ENCODE results near the gene ALS2CL.
"Not testable (repeated sequence)": the region's sequence is repeated elsewhere in the genome, so short reads cannot be mapped to it uniquely, and the experiment has no call there.

The ALS2CL gene, protein sequence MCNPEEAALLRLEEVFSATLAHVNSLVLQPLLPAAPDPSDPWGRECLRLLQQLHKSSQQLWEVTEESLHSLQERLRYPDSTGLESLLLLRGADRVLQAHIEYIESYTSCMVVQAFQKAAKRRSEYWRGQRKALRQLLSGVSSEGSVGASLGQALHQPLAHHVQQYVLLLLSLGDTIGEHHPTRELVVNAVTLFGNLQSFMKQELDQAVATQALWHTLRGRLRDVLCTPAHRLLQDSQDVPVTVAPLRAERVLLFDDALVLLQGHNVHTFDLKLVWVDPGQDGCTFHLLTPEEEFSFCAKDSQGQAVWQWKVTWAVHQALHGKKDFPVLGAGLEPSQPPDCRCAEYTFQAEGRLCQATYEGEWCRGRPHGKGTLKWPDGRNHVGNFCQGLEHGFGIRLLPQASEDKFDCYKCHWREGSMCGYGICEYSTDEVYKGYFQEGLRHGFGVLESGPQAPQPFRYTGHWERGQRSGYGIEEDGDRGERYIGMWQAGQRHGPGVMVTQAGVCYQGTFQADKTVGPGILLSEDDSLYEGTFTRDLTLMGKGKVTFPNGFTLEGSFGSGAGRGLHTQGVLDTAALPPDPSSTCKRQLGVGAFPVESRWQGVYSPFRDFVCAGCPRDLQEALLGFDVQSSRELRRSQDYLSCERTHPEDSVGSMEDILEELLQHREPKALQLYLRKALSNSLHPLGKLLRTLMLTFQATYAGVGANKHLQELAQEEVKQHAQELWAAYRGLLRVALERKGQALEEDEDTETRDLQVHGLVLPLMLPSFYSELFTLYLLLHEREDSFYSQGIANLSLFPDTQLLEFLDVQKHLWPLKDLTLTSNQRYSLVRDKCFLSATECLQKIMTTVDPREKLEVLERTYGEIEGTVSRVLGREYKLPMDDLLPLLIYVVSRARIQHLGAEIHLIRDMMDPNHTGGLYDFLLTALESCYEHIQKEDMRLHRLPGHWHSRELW
- total RNA-seq: 4.6 to 47.3 reads per million in 2 experiments

DNA sequence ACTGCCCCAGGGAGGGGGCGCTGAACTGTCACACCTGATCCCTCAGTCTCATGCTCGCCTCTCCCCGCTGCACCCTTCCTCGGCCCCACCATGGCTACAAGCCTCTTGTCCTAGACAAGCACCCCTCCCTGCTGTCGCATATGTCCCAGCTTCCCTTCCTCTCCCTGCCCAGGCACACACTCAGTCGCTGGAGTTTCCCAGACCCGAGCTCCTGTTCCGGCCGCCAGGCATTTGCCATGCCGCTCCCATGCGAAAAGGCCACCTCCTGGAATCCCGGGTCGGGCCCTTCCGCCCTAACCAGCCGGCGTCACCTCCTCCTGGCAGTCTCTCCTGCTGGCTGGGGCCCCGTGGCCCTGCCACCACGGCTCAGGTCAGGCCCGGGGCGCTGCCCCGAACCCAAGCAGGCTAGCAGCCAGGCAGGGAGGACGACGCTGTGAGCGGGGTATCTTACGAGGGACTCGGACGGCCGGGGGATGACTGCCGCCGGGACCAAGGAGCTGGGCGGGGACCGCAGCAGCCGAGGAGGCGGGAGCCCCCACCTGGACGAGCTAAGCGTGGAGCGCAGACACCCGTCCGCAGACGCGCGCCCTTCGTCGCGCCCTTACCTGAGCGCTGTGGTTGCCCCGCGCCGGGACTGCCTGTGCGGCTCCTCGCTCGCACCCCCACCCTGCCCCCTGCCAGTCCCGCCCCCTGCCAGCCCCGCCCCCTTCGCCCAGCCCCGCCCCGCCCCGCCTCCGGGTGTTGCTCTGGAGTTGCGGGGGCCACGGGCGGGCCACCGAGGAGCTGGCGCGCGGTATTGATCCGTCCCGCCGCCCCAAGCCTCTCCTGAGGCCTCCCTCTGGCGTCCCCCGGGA is at the start of gene ALS2CL:
Gene ALS2CL (minus strand): TSS at position 642 of the 854 bp plus-strand sequence. CDS start 4,239 bp downstream, outside the sequence.
- peak; percentile 66 for DNase-seq (ENCODE audit: low read depth)

DNA sequence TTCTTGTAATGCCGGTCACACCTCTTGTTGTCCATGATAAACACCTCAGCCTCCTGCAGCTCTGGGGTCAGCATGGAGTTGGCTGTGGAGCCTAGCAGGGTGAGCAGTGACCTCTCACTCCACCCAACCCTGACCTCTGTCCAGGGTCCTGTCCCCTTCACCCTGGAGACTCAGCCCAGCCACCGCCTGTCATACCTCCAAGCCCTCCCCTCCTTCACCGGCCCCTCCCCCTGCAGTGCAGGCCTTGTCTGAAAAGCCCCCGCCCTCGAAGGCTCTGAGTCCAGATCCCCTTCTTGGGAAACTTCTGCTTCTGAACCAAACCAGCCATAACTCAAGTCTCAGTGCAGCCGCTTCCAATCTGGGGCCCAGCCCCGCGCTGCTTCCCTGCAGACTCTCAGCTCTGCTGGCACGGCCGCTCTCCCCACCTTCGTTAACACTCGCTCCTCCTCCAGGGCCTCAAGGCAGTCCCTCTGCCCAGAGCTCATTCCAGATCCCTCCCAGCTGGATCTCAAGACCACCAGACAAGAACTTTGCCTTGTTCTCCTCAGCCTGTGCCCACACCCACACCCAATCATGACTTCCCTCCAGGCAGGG is 49.6 kb upstream of the ALS2CL start:
- DNase-seq (ENCODE audit: low read depth): no peak

DNA sequence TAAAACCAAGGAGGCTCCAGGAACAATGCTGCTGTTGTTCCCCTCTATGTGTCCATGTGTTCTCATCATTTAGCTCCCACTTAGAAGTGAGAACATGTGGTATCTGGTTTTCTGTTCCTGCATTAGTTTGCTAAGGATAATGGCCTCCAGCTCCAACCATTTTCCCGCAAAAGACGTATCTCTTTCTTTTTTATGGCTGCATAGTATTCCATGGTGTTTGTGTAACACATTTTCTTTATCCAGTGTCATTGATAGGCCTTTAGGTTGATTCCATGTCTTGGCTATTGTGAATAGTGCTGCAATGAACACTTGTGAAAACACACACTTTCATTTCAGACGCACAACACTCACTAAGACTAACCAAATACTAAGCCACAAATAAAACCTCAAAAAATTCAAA is 46.1 kb upstream of the ALS2CL start:
- DNase-seq (ENCODE audit: low read depth): not testable (repeated sequence)

DNA sequence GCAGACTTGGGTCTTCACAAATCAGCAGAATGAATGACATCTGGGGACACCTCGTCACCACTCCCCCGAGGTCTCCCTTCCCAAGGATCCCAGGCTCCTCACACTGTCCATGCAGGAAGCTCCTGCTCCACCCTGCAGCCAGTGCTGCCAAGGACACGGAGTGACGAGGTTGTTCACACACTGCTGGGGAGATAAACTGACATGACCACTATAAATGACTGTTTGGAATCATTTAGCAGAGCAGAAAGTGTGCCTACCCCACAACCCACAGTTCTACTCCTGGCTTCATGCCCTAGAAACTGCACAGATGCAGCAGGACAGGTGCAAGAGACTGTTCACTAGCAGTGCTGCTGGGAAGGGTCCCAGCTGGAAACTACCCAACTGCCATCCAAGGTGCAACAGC is 43.9 kb upstream of the ALS2CL start:
- no peak for DNase-seq (ENCODE audit: low read depth)

DNA sequence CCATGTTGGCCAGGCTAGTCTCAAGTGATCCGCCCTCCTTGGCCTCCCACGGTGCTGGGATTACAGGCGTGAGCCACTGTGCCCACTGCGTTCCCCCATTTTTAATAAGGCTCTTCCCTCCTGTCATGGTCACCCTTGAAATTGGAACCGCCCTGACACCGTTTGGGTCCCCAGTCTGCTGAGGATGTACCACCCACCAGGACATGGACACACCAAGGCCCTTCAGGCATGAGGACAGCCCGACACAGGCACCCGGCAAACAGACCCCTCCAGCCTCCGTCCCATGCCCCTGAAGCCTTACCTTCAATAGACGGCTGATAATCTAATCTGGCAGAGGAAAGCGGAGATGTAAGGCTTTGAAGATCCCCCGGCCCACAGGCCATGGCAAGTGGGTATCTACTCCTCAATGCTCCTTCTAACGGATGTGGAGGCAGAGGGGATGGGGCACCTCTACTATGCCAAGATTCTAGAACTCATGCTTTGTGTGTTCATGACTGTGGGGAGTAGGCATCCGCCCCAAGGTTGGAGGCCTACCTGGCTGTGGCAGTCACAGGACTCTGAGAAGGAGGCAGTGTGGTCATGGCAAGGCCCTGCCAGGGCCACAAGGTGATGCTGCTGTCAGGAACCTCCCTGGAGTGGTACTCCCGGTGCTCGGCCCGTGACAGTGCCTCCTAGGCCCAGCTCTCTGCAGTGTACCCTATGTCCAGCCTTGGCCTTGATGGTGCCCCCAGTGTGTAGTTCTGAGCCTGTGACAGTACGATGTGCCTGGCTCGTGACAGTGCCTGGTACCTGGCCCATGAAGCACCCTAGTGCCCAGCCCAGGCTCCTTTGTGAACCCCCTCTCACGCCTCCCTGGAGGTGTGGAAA is 42.8 kb upstream of the ALS2CL start:
- DNase-seq (ENCODE audit: low read depth): no peak

DNA sequence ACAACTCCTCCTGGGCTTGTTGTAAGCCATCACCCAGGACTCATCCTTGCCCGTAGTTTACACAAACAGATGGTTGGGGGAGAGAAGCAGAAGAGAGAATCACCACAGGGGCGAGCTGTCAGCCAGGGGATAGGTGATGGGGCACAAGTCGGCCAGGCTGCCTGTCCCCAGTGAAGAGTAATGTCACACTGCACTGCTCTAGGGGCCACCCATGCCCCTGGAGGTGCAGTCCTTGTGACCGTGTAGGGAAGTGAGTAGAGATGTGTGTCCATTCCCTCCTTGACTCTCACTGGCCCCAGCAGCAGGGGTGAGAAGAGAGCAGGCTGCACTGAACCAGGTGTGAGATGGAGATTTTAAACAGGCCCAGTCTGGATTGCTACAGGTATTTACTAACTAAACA is 41.3 kb upstream of the ALS2CL start:
- no peak for DNase-seq (ENCODE audit: low read depth)

DNA sequence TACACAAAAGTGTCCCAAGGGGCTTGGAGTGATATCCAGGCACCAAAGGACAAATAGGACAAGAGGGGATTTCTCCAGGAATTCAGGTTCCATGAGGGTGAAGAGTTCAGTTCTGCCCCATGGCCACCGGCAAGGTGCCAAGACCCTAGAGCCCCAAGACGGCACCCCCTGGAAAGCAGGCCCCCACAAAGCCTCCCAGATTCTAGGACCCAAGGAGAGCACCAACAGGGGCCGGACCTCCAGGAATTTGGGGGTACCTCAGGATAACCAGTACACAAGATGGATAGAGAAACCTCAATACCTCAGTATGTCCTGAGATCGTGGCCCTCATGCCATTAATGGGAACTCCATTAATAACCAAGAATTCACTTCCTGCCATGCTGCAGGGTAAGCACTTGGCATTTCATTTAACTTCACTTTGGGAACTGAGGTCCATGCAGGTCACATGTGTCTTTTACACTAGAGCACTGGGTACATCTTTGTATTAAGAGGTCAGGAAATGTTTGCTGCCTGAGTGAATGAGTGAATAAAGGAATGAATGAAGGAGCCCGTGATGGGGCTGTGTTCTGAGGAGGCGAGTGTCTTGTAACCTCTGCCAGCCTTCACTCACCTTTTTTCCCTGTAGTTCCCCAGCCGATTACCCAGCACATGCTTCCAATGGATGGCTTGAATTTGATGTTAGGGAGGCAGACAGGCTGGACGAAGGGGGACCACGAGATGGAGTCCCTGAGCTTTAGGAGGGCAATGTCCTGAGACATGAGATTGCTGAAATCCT is 39.7 kb upstream of the ALS2CL start:
- DNase-seq (ENCODE audit: low read depth): no peak

DNA sequence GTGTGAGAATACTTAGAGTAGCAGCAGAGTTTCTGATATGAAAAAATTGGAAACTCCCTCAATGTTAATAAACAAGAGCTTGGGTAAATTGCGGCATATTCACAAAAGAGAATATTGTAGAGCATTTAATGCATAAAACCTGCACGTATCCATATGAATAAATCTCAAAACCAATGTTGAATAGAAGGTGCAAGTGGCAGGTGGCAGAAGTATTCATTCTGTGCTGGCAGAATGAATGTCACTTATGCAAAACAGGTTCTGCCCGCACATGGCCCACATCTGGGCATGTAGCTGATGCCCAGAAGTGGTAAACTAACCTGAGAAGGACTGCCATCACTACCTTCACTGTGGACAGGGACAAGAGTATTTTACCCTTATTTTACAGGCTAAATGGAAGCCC is 38.3 kb upstream of the ALS2CL start:
- no peak for DNase-seq (ENCODE audit: low read depth)

DNA sequence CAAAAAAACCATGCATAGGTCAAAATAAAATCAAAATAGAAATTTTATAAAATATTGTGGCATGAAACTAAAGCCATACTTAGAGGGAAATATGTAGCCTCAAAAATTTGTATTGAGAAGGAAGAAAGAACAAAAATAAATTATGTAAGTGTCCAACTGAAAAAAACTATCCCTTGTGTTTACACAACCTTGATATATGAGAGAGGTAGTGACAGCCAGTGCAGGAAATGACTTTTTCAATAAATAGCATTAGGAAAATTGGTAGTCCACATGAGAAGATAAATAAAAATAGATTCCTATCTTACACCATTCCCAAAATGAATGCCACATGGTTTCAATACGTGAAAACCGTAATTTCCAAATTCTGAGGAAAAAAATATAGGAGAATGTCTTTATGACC is 37.3 kb upstream of the ALS2CL start:
- DNase-seq (ENCODE audit: low read depth): no peak

DNA sequence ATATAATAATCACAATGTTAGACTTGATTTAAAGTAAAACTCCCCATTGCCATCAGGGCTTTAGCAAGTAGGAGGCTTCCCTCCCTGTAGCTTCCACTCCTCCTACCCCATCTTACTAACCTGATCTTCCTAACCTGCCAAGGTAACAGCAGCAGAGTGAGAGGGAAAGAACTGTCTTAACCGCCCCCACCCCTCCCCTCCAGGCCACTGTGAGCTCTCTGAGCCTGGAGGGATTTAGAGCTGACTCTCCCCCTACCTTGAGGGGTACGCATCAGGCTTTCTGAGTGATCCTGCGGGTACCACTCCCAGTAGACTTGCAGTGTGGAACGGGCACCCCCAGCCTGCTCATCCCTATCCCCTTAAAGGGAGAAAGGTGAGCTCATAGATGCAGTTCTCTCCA is 35.6 kb upstream of the ALS2CL start:
- no peak for DNase-seq (ENCODE audit: low read depth)

DNA sequence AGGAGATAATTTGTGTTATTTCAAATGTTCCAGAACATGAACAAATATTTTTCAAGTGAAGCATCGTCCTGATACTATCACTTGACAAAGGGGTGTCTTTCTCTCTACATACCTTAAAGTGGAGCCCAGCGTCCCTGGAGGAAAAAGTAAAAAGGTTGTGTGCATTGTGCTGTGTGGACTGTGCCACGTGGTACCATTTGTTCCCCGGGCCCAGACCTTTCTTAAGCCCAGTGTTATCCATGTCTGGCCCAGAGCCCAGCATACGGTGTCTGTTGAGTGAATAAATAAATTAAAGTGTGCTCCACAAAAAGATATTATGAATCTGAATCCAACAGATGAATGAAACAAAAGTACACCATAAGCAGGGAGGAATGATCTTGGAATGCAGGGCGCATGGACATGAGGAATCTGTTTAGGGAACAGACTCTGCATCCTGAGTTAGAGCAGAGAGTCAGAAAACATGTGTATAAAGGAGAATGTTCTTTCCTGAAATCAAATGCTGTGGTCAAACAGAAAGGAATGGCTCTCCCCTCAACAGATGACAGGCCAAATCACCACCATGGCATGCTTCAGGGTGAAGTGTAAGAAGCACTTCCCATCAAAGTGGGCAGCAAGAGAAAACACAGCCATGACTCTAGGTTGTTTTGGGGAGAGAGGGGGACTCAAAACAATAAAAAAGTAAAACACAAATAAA is 32.3 kb upstream of the ALS2CL start:
- no peak for DNase-seq (ENCODE audit: low read depth)

DNA sequence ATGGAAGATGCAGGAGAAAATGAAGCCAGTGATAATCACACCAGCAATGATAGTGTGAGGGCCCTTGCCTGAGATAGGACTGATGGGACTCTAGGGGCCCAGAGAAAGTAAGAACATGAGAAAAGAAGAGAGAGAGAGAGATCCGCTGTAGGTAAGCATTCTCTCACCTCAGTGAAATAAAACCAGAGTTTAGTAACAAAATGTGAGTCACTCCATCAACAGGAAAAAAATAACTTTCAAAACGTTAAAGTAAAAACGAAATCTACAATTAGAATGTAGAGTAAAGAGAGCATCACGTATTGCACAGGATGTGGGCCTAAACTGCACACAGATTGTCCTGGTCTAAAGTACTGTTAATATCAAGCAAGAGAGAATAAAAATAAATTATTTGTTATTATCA is 30.9 kb upstream of the ALS2CL start:
- no peak for DNase-seq (ENCODE audit: low read depth)

DNA sequence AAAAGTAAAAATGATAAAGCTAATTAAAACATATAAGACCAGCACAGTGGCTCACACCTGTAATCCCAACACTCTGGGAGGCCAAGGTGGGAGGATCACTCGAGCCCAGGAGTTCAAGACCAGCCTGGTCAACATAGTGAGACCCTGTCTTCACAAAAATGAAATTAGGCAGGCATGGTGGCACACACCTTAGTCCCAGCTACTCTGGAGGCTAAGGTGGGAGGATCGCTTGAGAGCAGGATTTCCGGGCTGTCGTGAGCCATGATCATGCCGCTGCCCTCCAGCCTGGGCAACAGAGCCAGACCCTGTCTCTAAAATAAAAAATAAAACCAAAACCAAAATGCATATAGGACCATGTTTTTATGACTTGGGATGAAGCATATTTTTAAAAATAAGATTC is 29.0 kb upstream of the ALS2CL start:
- DNase-seq (ENCODE audit: low read depth): no peak

DNA sequence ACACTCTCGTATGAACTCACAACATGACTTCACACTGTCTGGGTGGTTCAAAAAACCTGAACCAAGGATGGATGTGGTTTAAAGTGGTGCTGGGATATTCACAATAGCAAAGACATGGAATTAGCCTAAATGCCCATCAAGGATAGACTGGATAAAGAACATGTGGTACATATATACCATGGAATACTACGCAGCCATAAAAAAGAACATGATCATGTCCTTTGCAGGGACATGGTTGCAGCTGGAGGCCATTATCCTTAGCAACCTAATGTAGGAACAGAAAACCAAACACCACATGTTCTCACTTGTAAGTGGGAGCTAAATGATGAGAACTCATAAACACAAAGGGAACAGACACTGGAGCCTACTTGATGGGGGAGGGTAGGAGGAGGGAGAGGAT is 27.5 kb upstream of the ALS2CL start:
- DNase-seq (ENCODE audit: low read depth): no peak

DNA sequence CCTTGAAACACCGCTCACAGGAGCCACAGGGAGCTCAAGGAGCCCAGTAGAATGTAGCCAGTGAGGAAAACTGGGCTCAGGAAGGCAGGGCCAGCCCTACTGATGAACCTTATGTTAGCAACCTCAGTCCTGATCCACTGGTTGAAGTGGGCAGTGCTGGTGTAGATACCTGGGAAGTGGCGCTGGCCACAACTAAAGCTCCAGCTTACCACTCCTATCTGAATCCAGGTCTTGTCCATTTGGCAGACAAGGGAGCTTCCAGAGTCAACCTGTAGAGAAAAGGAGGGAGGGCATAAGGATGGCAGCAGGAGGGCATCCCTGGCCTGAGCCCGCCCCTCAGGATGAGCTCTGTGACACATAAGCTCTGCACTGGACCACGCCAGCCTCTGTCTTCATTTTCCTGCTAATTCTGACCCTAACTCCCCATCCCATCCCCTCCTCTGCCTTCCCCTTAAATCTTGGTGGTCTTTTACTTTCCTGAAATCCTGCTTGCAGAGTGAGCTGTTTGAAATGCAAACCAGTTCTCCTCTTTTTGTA is 26.3 kb upstream of the ALS2CL start:
- DNase-seq (ENCODE audit: low read depth): no peak

DNA sequence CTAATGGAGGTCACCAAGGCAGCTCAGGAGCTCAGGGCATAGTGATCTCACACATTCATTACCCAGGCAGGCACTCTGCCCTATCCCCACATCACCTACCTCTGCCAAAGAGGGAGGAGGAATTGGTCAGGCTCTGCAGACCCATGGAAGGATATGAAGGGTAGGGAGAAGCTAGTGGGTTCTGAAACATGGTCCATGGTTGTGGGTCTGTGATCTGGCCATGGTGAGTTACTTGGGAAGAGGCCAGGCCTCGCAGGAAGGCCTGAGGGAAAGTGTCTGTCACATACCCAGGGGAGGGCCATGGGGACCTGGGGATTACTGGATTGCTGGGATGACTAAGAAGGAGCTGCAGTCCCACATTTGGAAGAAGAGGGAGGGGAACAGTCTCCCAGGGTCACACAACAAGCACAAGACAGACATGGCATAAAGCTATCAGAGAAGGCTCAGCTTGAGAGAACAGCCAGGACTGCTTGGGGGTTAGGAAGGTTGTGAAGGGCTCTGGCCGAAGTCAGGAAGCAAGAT is 25.6 kb upstream of the ALS2CL start:
- no peak for DNase-seq (ENCODE audit: low read depth)

DNA sequence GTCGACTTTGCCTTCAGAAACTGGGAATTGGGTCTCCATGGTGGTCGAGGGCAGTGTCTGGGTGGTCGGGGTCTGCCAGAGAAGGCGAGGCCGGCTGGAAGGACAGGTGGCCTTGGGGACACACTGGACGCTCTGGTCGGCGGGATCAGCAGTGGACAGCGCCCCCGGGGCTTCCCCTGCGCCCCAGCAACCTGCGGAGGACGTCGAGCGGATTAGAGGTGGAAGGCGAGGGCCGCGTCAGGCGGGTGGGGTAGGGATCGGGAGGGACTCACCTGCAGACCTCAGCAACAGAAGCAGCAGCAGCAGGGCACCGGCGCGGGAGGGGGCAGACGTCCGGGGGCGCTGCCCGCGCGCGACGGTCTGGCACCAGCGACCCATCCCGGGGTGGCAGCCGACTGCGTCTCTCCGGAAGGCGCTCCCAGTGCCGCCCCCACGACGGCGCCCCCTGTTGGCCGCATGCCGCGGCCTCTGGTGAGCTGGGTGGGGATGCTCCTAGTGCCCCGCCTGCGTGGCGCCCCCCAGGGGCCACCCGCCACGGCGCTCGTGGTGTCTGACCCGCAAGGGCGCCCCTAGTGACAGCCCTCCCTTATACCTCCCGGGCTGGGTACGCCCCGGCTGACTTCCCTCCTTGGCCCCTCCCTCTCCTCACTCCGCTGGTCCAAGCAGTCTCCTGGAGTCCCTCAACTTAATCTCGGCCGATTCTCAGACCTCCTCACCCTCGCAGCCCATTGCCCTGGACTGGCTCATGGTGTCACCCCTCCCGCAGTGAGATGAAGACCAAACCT is 24.2 kb upstream of the ALS2CL start, which contains the start of gene PRSS50:
Gene PRSS50 (minus strand): TSS at position 423 of the 785 bp plus-strand sequence. CDS start 45 bp downstream, at position 378.
- no peak for DNase-seq (ENCODE audit: low read depth)
